HepG2 (cell line): Measurements from ENCODE around the gene DPP6. TPM values are rescaled to one million over a fixed set of nuclear protein-coding genes. Genes with fewer than 3 reads are reported as not detected.

ENCODE experiments used
- AHR ChIP-seq: IDR thresholded peaks from 2 replicates; pipeline ENCODE4 v1.6.1; 2018; ENCODE audit warnings: missing genetic modification reagents, missing compliant biosample characterization
- BHLHE40 ChIP-seq: IDR thresholded peaks from 2 replicates; pipeline ENCODE4 v1.6.1; 2011; ENCODE audit warnings: low read length, improper control_type of control experiment
- CAMTA2 ChIP-seq: sonication (generic); formaldehyde crosslinking; IDR thresholded peaks from 2 replicates; pipeline ENCODE4 v1.4.0; 2020; ENCODE audit warnings: mild to moderate bottlenecking, missing genetic modification reagents, borderline replicate concordance
- HOMEZ ChIP-seq: IDR thresholded peaks from 2 replicates; pipeline ENCODE4 v1.6.1; 2016; ENCODE audit warnings: low read depth
- KDM2A ChIP-seq: sonication (generic); formaldehyde crosslinking; IDR thresholded peaks from 2 replicates; pipeline ENCODE4 v1.4.0; 2020; ENCODE audit warnings: low read depth, missing genetic modification reagents, borderline replicate concordance
- MZF1 ChIP-seq: sonication (generic); formaldehyde crosslinking; IDR thresholded peaks from 2 replicates; pipeline ENCODE4 v1.8.1; 2023; ENCODE audit warnings: mild to moderate bottlenecking, missing genetic modification reagents, borderline replicate concordance
- NFIC ChIP-seq: IDR thresholded peaks from 2 replicates; pipeline ENCODE4 v1.6.1; 2012; ENCODE audit warnings: mild to moderate bottlenecking, low read length, inconsistent platforms
- PPARG ChIP-seq: conservative IDR thresholded peaks from 2 replicates; pipeline ENCODE4 v1.6.1; 2016; ENCODE audit warnings: missing biosample characterization, missing genetic modification reagents
- RBM39 ChIP-seq: fragments of 200-400 bp; formaldehyde crosslinking; IDR thresholded peaks from one replicate; pipeline ENCODE4 v1.6.1; 2018; ENCODE audit warnings: antibody characterized with exemption, mild to moderate bottlenecking, low read depth, low read length; ENCODE audit not compliant: poor library complexity, severe bottlenecking
- TAF1 ChIP-seq: sonication (generic); formaldehyde crosslinking; IDR thresholded peaks from 2 replicates; pipeline ENCODE4 v1.4.0; 2020; ENCODE audit warnings: missing genetic modification reagents
- THYN1 ChIP-seq: sonication (generic); formaldehyde crosslinking; IDR thresholded peaks from 2 replicates; pipeline ENCODE4 v1.8.1; 2023; ENCODE audit warnings: low read depth, mild to moderate bottlenecking, moderate library complexity, missing genetic modification reagents, borderline replicate concordance
- ZNF235 ChIP-seq: sonication (generic); formaldehyde crosslinking; IDR thresholded peaks from 2 replicates; pipeline ENCODE4 v1.8.1; 2023; ENCODE audit warnings: mild to moderate bottlenecking, missing genetic modification reagents, borderline replicate concordance
- ZSCAN22 ChIP-seq: sonication (generic); formaldehyde crosslinking; IDR thresholded peaks from 2 replicates; pipeline ENCODE4 v1.4.0; 2020; ENCODE audit warnings: mild to moderate bottlenecking, missing genetic modification reagents
- ZSCAN31 ChIP-seq: sonication (generic); formaldehyde crosslinking; IDR thresholded peaks from 2 replicates; pipeline ENCODE4 v1.5.0; 2020; ENCODE audit warnings: low read depth, mild to moderate bottlenecking, missing genetic modification reagents
- ZSCAN5A ChIP-seq: sonication (generic); formaldehyde crosslinking; IDR thresholded peaks from 2 replicates; pipeline ENCODE4 v1.8.0; 2022; ENCODE audit warnings: mild to moderate bottlenecking, missing genetic modification reagents, borderline replicate concordance
- polyA plus RNA-seq, 8 experiments: library from polyadenylated mRNA; depleted of rRNA in 3 of 8; stranded (reverse) in 7 of 8; unstranded in 1 of 8; fragments of >200 nt; fragmentation: Illumina TruSeq in 4 of 8; extraction: Trizol in 4 of 8; gene quantifications; 2 replicates each; pipeline versions ENCODE4 v1.2.1 to v1.2.3, GENCODE V29; 2011 to 2016; ENCODE audit warnings: low read depth in 4 of 8, missing spikeins in 1 of 8, mixed read lengths in 1 of 8; ENCODE audit not compliant: insufficient read depth in 1 of 8
- total RNA-seq, 5 experiments: library from RNA; depleted of rRNA; stranded (reverse); fragments of >200 nt; fragmentation: Illumina TruSeq; extraction: Trizol; gene quantifications; 2 replicates each; pipeline ENCODE4 v1.2.3, GENCODE V29; 2016; ENCODE audit warnings: low read depth in 1 of 5
- TF ChIP-seq, protein P1 (sequence below): sonication (generic); formaldehyde crosslinking; IDR thresholded peaks from 2 replicates; pipeline ENCODE4 v1.5.0; 2020; ENCODE audit warnings: mild to moderate bottlenecking, missing genetic modification reagents, borderline replicate concordance

DPP6 gene
- total and polyA plus RNA-seq, 2 of the 13 experiments (the other 11 are each of a cell fraction or from before 2014, with no cell fraction given) = not detected

DNA sequence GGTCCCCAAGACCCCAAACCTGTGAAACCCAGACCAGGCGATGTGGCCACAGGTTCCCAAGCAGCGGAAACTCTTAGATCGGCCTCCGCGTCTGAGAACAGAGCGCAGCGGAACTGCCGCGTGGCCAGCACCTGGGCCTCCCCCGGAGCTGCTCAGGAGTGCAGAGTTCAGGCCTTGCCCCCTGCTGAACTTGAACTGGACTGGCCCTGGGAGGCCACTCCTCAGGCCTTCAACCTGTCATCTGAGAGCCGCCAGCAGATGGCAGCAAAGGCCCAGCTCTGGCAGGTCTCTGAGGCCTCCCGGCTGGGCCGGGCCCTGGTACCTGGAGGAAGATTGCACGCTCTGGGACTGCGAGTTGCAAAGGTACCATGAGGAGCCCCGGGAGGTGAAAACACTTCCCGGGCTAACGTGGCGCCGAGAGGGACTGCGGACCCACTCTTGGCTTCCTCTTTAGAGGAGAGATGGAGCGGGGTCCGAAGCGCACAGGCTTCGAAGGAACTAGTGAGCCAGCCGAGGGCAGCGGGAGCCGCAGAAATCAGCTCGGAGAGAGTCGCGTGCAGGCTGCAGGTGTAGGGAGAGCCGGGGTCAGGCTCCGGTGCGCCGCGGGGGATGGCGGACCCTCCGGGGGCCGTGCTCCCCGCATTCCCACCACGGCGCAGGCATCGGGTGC, 861.6 kb downstream of the DPP6 start (continued):
- TF ChIP-seq, protein P1, sequence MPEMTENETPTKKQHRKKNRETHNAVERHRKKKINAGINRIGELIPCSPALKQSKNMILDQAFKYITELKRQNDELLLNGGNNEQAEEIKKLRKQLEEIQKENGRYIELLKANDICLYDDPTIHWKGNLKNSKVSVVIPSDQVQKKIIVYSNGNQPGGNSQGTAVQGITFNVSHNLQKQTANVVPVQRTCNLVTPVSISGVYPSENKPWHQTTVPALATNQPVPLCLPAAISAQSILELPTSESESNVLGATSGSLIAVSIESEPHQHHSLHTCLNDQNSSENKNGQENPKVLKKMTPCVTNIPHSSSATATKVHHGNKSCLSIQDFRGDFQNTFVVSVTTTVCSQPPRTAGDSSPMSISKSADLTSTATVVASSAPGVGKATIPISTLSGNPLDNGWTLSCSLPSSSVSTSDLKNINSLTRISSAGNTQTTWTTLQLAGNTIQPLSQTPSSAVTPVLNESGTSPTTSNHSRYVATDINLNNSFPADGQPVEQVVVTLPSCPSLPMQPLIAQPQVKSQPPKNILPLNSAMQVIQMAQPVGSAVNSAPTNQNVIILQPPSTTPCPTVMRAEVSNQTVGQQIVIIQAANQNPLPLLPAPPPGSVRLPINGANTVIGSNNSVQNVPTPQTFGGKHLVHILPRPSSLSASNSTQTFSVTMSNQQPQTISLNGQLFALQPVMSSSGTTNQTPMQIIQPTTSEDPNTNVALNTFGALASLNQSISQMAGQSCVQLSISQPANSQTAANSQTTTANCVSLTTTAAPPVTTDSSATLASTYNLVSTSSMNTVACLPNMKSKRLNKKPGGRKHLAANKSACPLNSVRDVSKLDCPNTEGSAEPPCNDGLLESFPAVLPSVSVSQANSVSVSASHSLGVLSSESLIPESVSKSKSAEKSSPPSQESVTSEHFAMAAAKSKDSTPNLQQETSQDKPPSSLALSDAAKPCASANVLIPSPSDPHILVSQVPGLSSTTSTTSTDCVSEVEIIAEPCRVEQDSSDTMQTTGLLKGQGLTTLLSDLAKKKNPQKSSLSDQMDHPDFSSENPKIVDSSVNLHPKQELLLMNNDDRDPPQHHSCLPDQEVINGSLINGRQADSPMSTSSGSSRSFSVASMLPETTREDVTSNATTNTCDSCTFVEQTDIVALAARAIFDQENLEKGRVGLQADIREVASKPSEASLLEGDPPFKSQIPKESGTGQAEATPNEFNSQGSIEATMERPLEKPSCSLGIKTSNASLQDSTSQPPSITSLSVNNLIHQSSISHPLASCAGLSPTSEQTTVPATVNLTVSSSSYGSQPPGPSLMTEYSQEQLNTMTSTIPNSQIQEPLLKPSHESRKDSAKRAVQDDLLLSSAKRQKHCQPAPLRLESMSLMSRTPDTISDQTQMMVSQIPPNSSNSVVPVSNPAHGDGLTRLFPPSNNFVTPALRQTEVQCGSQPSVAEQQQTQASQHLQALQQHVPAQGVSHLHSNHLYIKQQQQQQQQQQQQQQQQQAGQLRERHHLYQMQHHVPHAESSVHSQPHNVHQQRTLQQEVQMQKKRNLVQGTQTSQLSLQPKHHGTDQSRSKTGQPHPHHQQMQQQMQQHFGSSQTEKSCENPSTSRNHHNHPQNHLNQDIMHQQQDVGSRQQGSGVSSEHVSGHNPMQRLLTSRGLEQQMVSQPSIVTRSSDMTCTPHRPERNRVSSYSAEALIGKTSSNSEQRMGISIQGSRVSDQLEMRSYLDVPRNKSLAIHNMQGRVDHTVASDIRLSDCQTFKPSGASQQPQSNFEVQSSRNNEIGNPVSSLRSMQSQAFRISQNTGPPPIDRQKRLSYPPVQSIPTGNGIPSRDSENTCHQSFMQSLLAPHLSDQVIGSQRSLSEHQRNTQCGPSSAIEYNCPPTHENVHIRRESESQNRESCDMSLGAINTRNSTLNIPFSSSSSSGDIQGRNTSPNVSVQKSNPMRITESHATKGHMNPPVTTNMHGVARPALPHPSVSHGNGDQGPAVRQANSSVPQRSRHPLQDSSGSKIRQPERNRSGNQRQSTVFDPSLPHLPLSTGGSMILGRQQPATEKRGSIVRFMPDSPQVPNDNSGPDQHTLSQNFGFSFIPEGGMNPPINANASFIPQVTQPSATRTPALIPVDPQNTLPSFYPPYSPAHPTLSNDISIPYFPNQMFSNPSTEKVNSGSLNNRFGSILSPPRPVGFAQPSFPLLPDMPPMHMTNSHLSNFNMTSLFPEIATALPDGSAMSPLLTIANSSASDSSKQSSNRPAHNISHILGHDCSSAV (CRISPR knock-in tag) = 0 out of 2 replicates have a peak, but pooled peaks have one; percentile 8
- no peak for TF ChIP-seq ZNF235 (CRISPR knock-in tag)
- TF ChIP-seq BHLHE40 = no peak; the same call in 1 of the 2 replicates
- no peak for TF ChIP-seq ZSCAN5A (CRISPR knock-in tag)
- TF ChIP-seq ZSCAN22 = no peak
- TF ChIP-seq HOMEZ (CRISPR knock-in tag) = peak; percentile 62; the same call in 1 of the 2 replicates
- TF ChIP-seq MZF1 (CRISPR knock-in tag) = no peak
- TF ChIP-seq PPARG = peak; percentile 70
- 0 out of 2 replicates have a peak, but pooled peaks have one; percentile 35 for TF ChIP-seq NFIC
- TF ChIP-seq KDM2A = peak; percentile 71; the same call in 1 of the 2 replicates
- no peak for TF ChIP-seq RBM39
- peak; percentile 78; the same call in 1 of the 2 replicates for TF ChIP-seq CAMTA2 (CRISPR knock-in tag)
- no peak for TF ChIP-seq THYN1
- peak; percentile 38 for TF ChIP-seq TAF1 (CRISPR knock-in tag)
- TF ChIP-seq ZSCAN31 (CRISPR knock-in tag) = 0 out of 2 replicates have a peak, but pooled peaks have one; percentile 25
- TF ChIP-seq AHR (CRISPR knock-in tag) = 0 out of 2 replicates have a peak, but pooled peaks have one; percentile 39
